ENCODE measurements around the gene OTOF.

The OTOF gene

GRCh38 chr2:26474261-26474785, 3.6 kb downstream of the OTOF start:
- CTCF ChIA-PET = no interaction called here
- no peak for TF ChIP-seq CTCF (IDR thresholded peaks at IDR 0.05; ENCODE audit: control extremely low read depth, extremely low read depth, low read depth, missing control alignments)
- DNase-seq (ENCODE audit: extremely low spot score) = no peak
- POLR2A ChIA-PET = no interaction called here

- TF ChIP-seq CTCF (IDR thresholded peaks at IDR 0.05; ENCODE audit: control extremely low read depth, extremely low read depth, low read depth, missing control alignments) = no peak
- CTCF ChIA-PET = no interaction called here
- POLR2A ChIA-PET = no interaction called here
- DNase-seq (ENCODE audit: extremely low spot score) = no peak
These were observed 4.1 kb downstream of the OTOF start for GRCh38 chr2:26473796-26474195.

GRCh38 chr2:26472821-26473655, 4.9 kb downstream of the OTOF start:
- ChIA-PET POLR2A (no interaction called here), CTCF (no interaction called here)

GRCh38 chr2:26471766-26472706, 5.9 kb downstream of the OTOF start:
- DNase-seq (ENCODE audit: extremely low spot score) = no peak
- CTCF ChIA-PET = no interaction called here
- POLR2A ChIA-PET = no interaction called here
- TF ChIP-seq CTCF (IDR thresholded peaks at IDR 0.05; ENCODE audit: control extremely low read depth, extremely low read depth, low read depth, missing control alignments) = no peak

More at GRCh38 chr2:26472821-26473655, 4.9 kb downstream of the OTOF start:
- no peak for DNase-seq (ENCODE audit: extremely low spot score)
- TF ChIP-seq CTCF (IDR thresholded peaks at IDR 0.05; ENCODE audit: control extremely low read depth, extremely low read depth, low read depth, missing control alignments) = no peak

- CTCF ChIA-PET = no interaction called here
These were observed 6.6 kb downstream of the OTOF start for GRCh38 chr2:26471289-26471688.

More at GRCh38 chr2:26471289-26471688, 6.6 kb downstream of the OTOF start:
- POLR2A ChIA-PET = no interaction called here
- no peak for DNase-seq (ENCODE audit: extremely low spot score)
- TF ChIP-seq CTCF (IDR thresholded peaks at IDR 0.05; ENCODE audit: control extremely low read depth, extremely low read depth, low read depth, missing control alignments) = no peak
